K562 (cell line): ENCODE measurements around the gene CDKN3. TPM values are rescaled to one million over a fixed set of nuclear protein-coding genes. Genes with fewer than 3 reads are reported as not detected.

Source experiments
- ATAC-seq: fragments of 200-7000 bp; cut with Tn5 transposase; 3 replicates; pipeline ENCODE4 v1.9.1; 2020; ENCODE audit warnings: moderate library complexity
- BruUV-seq: library from RNA; stranded (reverse); fragments of 400-500 nt; replicated peaks from 2 replicates; lab custom pipeline; 2021; lab: Mats Ljungman, UMichigan
- CTCF ChIA-PET: fragments of 300-600 bp; formaldehyde crosslinking; extraction: SDS; loops from one replicate; lab custom pipeline; 2021; ENCODE audit warnings: low intra/inter-chr PET ratio; lab: Yijun Ruan, JAX
- POLR2A ChIA-PET: fragments of 300-600, 350-650 bp; sonication (Branson Sonifier 250); formaldehyde crosslinking; extraction: SDS; loops from one replicate; lab custom pipeline; 2021; ENCODE audit warnings: antibody characterized with exemption, inconsistent platforms; lab: Yijun Ruan, JAX
- DNase-seq, 4 experiments: peaks; one replicate each; pipeline versions ENCODE4 v3.0.0 to v3.0.0-alpha.2; 2011 to 2018; ENCODE audit warnings: low spot score in 3 of 4, mixed read lengths in 3 of 4; ENCODE audit errors: extremely low read depth in 1 of 4
- FAIRE-seq: peaks from 2 replicates; lab custom pipeline; 2011; peaks lifted over from hg19 to GRCh38; lab: Jason Lieb, UNC
- H2AFZ ChIP-seq: 2 replicates; pipeline ENCODE4 v1.6.0; 2011; ENCODE audit warnings: low read depth, low read length, control low read depth, inconsistent platforms
- H3K27ac ChIP-seq: fragments of 200-600 bp; 3 replicates; pipeline ENCODE4 v1.8.0; 2011; ENCODE audit warnings: low read depth, mild to moderate bottlenecking, control low read depth, inconsistent platforms, low read length, moderate library complexity, mixed read lengths; ENCODE audit errors: extremely low read depth
- H3K27me3 ChIP-seq, 2 experiments: fragments of 300-600 bp in 1 of 2; 2 replicates in 1 of 2; 3 replicates in 1 of 2; pipeline versions ENCODE4 v1.6.0 to v1.8.0; 2011; ENCODE audit warnings: inconsistent platforms in 2 of 2, low read length in 2 of 2, mild to moderate bottlenecking in 1 of 2, mixed read lengths in 1 of 2, moderate library complexity in 1 of 2; ENCODE audit not compliant: control insufficient read depth in 2 of 2, insufficient read depth in 2 of 2
- H3K36me3 ChIP-seq: fragments of 300-600 bp; 3 replicates; pipeline ENCODE4 v1.8.0; 2011; ENCODE audit warnings: mild to moderate bottlenecking, low read length, inconsistent platforms; ENCODE audit not compliant: control insufficient read depth, insufficient read depth
- H3K4me1 ChIP-seq, 2 experiments: fragments of 200-600 bp in 1 of 2; replicated peaks in 1 of 2; 2 replicates in 1 of 2; 3 replicates in 1 of 2; pipeline versions ENCODE4 v1.5.1 to v1.8.0; 2011; ENCODE audit warnings: inconsistent platforms in 2 of 2, low read length in 2 of 2, mild to moderate bottlenecking in 1 of 2, mixed read lengths in 1 of 2, moderate library complexity in 1 of 2; ENCODE audit not compliant: control insufficient read depth in 2 of 2, insufficient read depth in 2 of 2
- H3K4me2 ChIP-seq: 2 replicates; pipeline ENCODE4 v1.6.1; 2011; ENCODE audit warnings: low read length, control low read depth, inconsistent platforms, mixed read lengths; ENCODE audit not compliant: insufficient read depth
- H3K4me3 ChIP-seq: fragments of 200-600 bp; sonication (generic), shearing (Covaris generic); 2 replicates; pipeline ENCODE4 v1.5.1; 2016; ENCODE audit warnings: control low read depth, inconsistent platforms
- H3K79me2 ChIP-seq: fragments of 200-600 bp; 3 replicates; pipeline ENCODE4 v1.8.0; 2011; ENCODE audit warnings: low read length, inconsistent platforms; ENCODE audit not compliant: control insufficient read depth, insufficient read depth
- H3K9ac ChIP-seq, 2 experiments: 2 replicates each; pipeline versions ENCODE4 v1.6.0 to v1.6.1; 2011; ENCODE audit warnings: low read depth in 2 of 2, low read length in 2 of 2, control low read depth in 1 of 2, inconsistent platforms in 1 of 2, mild to moderate bottlenecking in 1 of 2, mixed read lengths in 1 of 2; ENCODE audit not compliant: insufficient read depth in 1 of 2
- H3K9me1 ChIP-seq: one replicate; pipeline ENCODE4 v1.6.0; 2011; ENCODE audit warnings: inconsistent platforms, mild to moderate bottlenecking, low read length, moderate library complexity; ENCODE audit not compliant: control insufficient read depth, insufficient read depth
- H3K9me3 ChIP-seq: replicated peaks from 2 replicates; pipeline ENCODE4 v1.5.1; 2011; ENCODE audit warnings: low read depth, low read length, inconsistent platforms; ENCODE audit not compliant: control insufficient read depth, insufficient read depth
- H4K20me1 ChIP-seq: replicated peaks from 2 replicates; pipeline ENCODE4 v1.6.1; 2011; ENCODE audit warnings: low read length, inconsistent platforms, mixed read lengths; ENCODE audit not compliant: control insufficient read depth, insufficient read depth
- MCM2 ChIP-seq: fragments of 450-650 bp; IDR thresholded peaks from 2 replicates; pipeline ENCODE4 v1.6.1; 2017; ENCODE audit warnings: low read depth, mild to moderate bottlenecking
- NR1H2 ChIP-seq: sonication (generic); formaldehyde crosslinking; IDR thresholded peaks from 2 replicates; pipeline ENCODE4 v1.4.0; 2020; ENCODE audit warnings: mild to moderate bottlenecking, missing genetic modification reagents
- POLR2AphosphoS2 ChIP-seq: IDR thresholded peaks from 2 replicates; pipeline ENCODE4 v1.6.1; 2012; ENCODE audit warnings: low read length, improper control_type of control experiment
- SMC3 ChIP-seq: conservative IDR thresholded peaks from 2 replicates; pipeline ENCODE4 v1.6.1; 2011; ENCODE audit warnings: low read depth, low read length, improper control_type of control experiment; ENCODE audit not compliant: insufficient read depth
- TOE1 ChIP-seq, 2 experiments: fragments of 450-650 bp in 1 of 2; sonication (generic) in 1 of 2; formaldehyde crosslinking in 1 of 2; IDR thresholded peaks; 2 replicates each; pipeline versions ENCODE4 v1.7.1 to v1.8.0; 2016 to 2022; ENCODE audit warnings: borderline replicate concordance in 2 of 2, mild to moderate bottlenecking in 2 of 2, antibody characterized with exemption in 1 of 2, inconsistent platforms in 1 of 2, low read depth in 1 of 2, missing genetic modification reagents in 1 of 2, moderate library complexity in 1 of 2
- ZNF146 ChIP-seq: IDR thresholded peaks from one replicate; pipeline ENCODE4 v1.6.1; 2018; ENCODE audit warnings: missing compliant biosample characterization; ENCODE audit not compliant: unreplicated experiment
- ZNF445 ChIP-seq: fragments of 250-450 bp; sonication (Bioruptor Pico); IDR thresholded peaks from 2 replicates; pipeline ENCODE4 v1.4.0; 2020; ENCODE audit warnings: low read depth, mild to moderate bottlenecking, moderate library complexity
- ZNF583 ChIP-seq: fragments of 250-450 bp; sonication (Bioruptor Pico); IDR thresholded peaks from 2 replicates; pipeline ENCODE4 v1.4.0; 2020
- WGBS: fragments of 100-300 bp; shearing (Covaris generic); methylation state at CpG from one replicate; pipeline ENCODE4 v1.1.6; 2016; ENCODE audit warnings: low coverage, mixed read lengths; ENCODE audit not compliant: insufficient coverage; ENCODE audit errors: missing lambda C conversion rate; 5-methylcytosine and 5-hydroxymethylcytosine counted together
- in situ Hi-C: fragments of 300-500 bp; cut with MboI; formaldehyde crosslinking; loops from 4 replicates; pipeline ENCODE4 v1.15.0; 2018; ENCODE audit warnings: inconsistent platforms, mixed read lengths
- intact Hi-C: fragments of 100-400 bp; cut with micrococcal nuclease; formaldehyde crosslinking; loops from 2 replicates; pipeline ENCODE4 v1.14.2; 2022
- polyA plus RNA-seq, 8 experiments: library from polyadenylated mRNA; depleted of rRNA in 4 of 8; stranded (reverse) in 5 of 8; unstranded in 3 of 8; fragments of >200 nt; fragmentation: Nextera tagmentation in 2 of 8; fragmentation: Illumina TruSeq in 1 of 8; extraction: Ambion mirVana in 2 of 8; extraction: Trizol in 1 of 8; gene quantifications; 2 replicates each; pipeline versions ENCODE4 v1.2.1 to v1.2.3, GENCODE V29; 2011 to 2014; ENCODE audit warnings: inconsistent platforms in 1 of 8, missing spikeins in 1 of 8
- total RNA-seq, 7 experiments: library from RNA; depleted of rRNA in 6 of 7; stranded (reverse); fragments of >200 nt in 6 of 7; fragmentation: Illumina TruSeq in 2 of 7; extraction: Trizol in 2 of 7; gene quantifications; 2 replicates each; pipeline versions ENCODE4 v1.2.1 to v1.2.3, GENCODE V29; 2011 to 2021; ENCODE audit warnings: low replicate concordance in 1 of 7
- TF ChIP-seq, protein P1 (sequence below): fragments of 450-650 bp; IDR thresholded peaks from 2 replicates; pipeline ENCODE4 v1.6.1; 2018; ENCODE audit warnings: mild to moderate bottlenecking, low read depth; ENCODE audit not compliant: partially characterized antibody
- TF ChIP-seq, protein P2 (sequence below): fragments of 250-450 bp; sonication (Bioruptor Pico); IDR thresholded peaks from 2 replicates; pipeline ENCODE4 v1.8.0; 2021; ENCODE audit warnings: mild to moderate bottlenecking, moderate library complexity
- TF ChIP-seq, protein P3 (sequence below): fragments of 450-650 bp; formaldehyde crosslinking; IDR thresholded peaks from 2 replicates; pipeline ENCODE4 v1.4.0; 2020; ENCODE audit warnings: mild to moderate bottlenecking, mixed read lengths

The CDKN3 gene
- total and polyA plus RNA-seq, 9 of the 15 experiments (the other 6 are each of a cell fraction or from before 2014, with no cell fraction given): 41.3 to 128 (median 70.7) TPM

DNA sequence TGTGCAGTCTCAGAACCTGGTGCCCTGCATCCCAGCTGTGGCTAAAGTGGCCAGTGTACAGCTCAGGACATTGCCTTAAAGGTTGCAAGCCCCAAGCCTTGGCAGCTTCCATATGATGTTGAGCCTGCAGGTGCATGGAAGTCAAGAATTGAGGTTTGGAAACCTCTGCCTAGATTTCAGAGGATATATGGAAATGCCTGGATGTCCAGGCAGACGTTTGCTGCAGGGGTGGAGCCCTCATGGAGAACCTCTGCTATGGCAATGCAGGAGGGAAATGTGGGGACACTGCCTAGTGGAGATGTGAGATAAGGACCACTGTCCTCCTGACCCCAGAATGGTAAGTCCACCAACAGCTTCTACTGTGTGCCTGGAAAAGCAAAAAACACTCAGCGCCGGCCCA is 62.3 kb downstream of the CDKN3 start (continued):
- TF ChIP-seq, protein P1, sequence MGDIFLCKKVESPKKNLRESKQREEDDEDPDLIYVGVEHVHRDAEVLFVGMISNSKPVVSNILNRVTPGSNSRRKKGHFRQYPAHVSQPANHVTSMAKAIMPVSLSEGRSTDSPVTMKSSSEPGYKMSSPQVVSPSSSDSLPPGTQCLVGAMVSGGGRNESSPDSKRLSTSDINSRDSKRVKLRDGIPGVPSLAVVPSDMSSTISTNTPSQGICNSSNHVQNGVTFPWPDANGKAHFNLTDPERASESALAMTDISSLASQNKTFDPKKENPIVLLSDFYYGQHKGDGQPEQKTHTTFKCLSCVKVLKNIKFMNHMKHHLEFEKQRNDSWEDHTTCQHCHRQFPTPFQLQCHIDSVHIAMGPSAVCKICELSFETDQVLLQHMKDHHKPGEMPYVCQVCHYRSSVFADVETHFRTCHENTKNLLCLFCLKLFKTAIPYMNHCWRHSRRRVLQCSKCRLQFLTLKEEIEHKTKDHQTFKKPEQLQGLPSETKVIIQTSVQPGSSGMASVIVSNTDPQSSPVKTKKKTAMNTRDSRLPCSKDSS: peak; percentile 57
- TF ChIP-seq, all 486 proteins: peak for 5

DNA sequence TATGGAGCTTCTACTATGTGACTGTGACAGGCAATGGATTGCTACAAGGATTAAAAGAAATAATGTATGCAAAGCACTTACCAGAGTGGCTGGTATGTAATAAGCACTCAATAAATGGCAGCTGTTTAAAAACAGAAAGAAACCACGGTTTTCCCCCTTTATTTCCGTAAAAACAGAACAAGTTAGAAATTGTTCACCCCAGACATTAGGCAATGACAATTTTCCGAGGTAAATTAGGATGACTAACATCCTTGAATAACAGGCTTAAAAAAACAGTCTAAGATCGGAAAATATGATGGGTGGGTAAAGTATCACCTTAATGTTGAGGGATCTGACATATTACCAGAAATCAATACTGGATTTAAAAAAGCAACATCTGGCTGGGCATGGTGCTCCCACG is 65.2 kb downstream of the CDKN3 start:
- Histone ChIP-seq H3K4me3 (no peak overlapping the region), H3K4me2 (no peak overlapping the region), H2AFZ (no peak overlapping the region), H3K4me1 (no peaks in the 10 kb centered on the region), H3K9ac (no peak overlapping the region), H3K9me1 (no peaks in the 10 kb centered on the region), H3K27ac (no peak overlapping the region), H3K9me3 (peaks cover 1% of the 10 kb centered on the region; the same call in 1 of the 2 replicates), H3K36me3 (no peaks in the 10 kb centered on the region), H4K20me1 (no peaks in the 10 kb centered on the region), H3K79me2 (no peaks in the 10 kb centered on the region), H3K27me3 (no peaks in the 10 kb centered on the region)
- BruUV-seq: no TSS peak
- DNase-seq (no peak), ATAC-seq (no peak), FAIRE-seq (no peak)
- ChIA-PET POLR2A (interaction anchor here (1.1 kb wide), 1 partner anchor 26 kb away, joined by 3 read pairs; no protein-coding TSS in a partner anchor), CTCF (no interaction called here)
- in situ Hi-C loops: no loop called here
- TF ChIP-seq ZNF445 (no peak), NR1H2 (CRISPR knock-in tag) (no peak), ZNF146 (CRISPR knock-in tag) (no peak), POLR2AphosphoS2 (no peak), MCM2 (no peak), ZNF583 (no peak), TOE1 (IDR thresholded peaks at IDR 0.05; ENCODE audit: borderline replicate concordance) (no peak), TOE1 (CRISPR knock-in tag; IDR thresholded peaks at IDR 0.05; ENCODE audit: borderline replicate concordance, low read depth) (no peak), SMC3 (no peak)
- TF ChIP-seq, protein P2, sequence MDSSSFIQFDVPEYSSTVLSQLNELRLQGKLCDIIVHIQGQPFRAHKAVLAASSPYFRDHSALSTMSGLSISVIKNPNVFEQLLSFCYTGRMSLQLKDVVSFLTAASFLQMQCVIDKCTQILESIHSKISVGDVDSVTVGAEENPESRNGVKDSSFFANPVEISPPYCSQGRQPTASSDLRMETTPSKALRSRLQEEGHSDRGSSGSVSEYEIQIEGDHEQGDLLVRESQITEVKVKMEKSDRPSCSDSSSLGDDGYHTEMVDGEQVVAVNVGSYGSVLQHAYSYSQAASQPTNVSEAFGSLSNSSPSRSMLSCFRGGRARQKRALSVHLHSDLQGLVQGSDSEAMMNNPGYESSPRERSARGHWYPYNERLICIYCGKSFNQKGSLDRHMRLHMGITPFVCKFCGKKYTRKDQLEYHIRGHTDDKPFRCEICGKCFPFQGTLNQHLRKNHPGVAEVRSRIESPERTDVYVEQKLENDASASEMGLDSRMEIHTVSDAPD (CRISPR knock-in tag): no peak
- TF ChIP-seq, protein P3, sequence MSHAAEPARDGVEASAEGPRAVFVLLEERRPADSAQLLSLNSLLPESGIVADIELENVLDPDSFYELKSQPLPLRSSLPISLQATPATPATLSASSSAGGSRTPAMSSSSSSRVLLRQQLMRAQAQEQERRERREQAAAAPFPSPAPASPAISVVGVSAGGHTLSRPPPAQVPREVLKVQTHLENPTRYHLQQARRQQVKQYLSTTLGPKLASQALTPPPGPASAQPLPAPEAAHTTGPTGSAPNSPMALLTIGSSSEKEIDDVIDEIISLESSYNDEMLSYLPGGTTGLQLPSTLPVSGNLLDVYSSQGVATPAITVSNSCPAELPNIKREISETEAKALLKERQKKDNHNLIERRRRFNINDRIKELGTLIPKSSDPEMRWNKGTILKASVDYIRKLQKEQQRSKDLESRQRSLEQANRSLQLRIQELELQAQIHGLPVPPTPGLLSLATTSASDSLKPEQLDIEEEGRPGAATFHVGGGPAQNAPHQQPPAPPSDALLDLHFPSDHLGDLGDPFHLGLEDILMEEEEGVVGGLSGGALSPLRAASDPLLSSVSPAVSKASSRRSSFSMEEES: no peak
- intact Hi-C loops: no loop called here
- WGBS: 22% methylated on average over 5 of the region's 5 CpGs
